ENCODE measurements around the gene TRIM3. TPM values are rescaled to one million over a fixed set of nuclear protein-coding genes. Genes with fewer than 3 reads are reported as not detected.

Gene TRIM3
- total and polyA plus RNA-seq, 2 experiments from 2014 or later: 21.9 to 25.3 TPM

GRCh38 chr11:6486256-6486655 lies 12.5 kb upstream of the TRIM3 start:
- H3K27me3 ChIP-seq: no peaks in the 10 kb centered on the region

DNA sequence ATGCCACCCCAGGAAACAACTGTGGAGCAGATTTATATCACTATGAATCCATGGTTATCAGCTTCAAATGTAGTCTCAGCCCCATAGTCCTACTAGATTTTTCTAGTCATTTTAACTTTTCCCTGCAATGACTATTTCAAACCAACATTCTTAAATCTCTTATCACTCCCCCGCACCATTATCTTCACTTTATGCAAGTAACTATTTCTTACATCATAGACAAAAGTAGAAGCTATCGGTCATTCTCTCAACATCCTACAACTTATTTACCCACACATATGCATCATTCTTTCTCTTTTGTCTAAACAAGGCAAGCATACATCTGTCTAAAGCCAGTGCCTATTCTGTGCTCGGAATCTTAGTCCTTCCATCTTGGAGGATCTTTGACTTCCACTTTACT lies 11.9 kb upstream of the TRIM3 start:
- Histone ChIP-seq H3K4me3 (no peak overlapping the region), H3K27me3 (no peaks in the 10 kb centered on the region), H3K36me3 (peaks cover 29% of the 10 kb centered on the region), H3K27ac (no peak overlapping the region), H3K4me1 (ENCODE audit: low read depth) (peaks cover 8% of the 10 kb centered on the region), H3K9me3 (ENCODE audit: low read depth) (no peaks in the 10 kb centered on the region)
- no peak for TF ChIP-seq CTCF (IDR thresholded peaks at IDR 0.05; ENCODE audit: low read depth, low read length)
- peak in 1 of 2 donors; percentile 54 for DNase-seq (ENCODE audit: low read depth in 1 of 2, low spot score in 1 of 2)

More at GRCh38 chr11:6486256-6486655, 12.5 kb upstream of the TRIM3 start:
- no peaks in the 10 kb centered on the region for H3K9me3 ChIP-seq (ENCODE audit: low read depth)
- peaks cover 29% of the 10 kb centered on the region for H3K36me3 ChIP-seq
- peaks cover 8% of the 10 kb centered on the region for H3K4me1 ChIP-seq (ENCODE audit: low read depth)
- H3K4me3 ChIP-seq: no peak overlapping the region
- H3K27ac ChIP-seq: no peak overlapping the region
- DNase-seq (ENCODE audit: low read depth in 1 of 2, low spot score in 1 of 2): no peak
- TF ChIP-seq CTCF (IDR thresholded peaks at IDR 0.05; ENCODE audit: low read depth, low read length): no peak

- Histone ChIP-seq H3K4me1 (ENCODE audit: low read depth) (peaks cover 8% of the 10 kb centered on the region), H3K27ac (no peak overlapping the region), H3K9me3 (ENCODE audit: low read depth) (no peaks in the 10 kb centered on the region), H3K27me3 (no peaks in the 10 kb centered on the region), H3K36me3 (peaks cover 26% of the 10 kb centered on the region), H3K4me3 (no peak overlapping the region)
- TF ChIP-seq CTCF (IDR thresholded peaks at IDR 0.05; ENCODE audit: low read depth, low read length): no peak
- DNase-seq (ENCODE audit: low read depth in 1 of 2, low spot score in 1 of 2): no peak
Measured at GRCh38 chr11:6483015-6483414, 9.3 kb upstream of the TRIM3 start.

DNA sequence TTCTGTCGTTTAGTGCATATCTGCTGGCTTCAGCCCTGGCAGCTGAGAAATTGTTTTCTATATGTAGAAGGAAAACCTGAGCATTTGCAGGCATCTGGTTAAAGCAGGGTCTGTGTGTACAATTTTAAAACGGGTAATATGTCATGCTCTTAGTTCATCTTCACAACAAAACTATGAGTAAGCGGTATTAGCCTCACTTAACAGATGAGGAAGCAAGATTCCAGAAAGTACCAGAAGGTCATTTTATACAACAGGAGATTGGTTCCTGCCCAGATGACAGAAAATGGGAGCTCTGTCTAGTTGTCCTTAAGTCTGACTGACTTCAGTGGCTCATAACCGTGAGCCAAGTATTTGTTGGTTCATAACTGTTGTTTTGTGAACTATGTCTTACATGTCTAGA lies 8.7 kb upstream of the TRIM3 start:
- no peak for DNase-seq (ENCODE audit: low read depth in 1 of 2, low spot score in 1 of 2)
- Histone ChIP-seq H3K27ac (peak overlapping the region; percentile 99), H3K27me3 (no peaks in the 10 kb centered on the region), H3K4me1 (ENCODE audit: low read depth) (peaks cover 8% of the 10 kb centered on the region), H3K36me3 (peaks cover 24% of the 10 kb centered on the region), H3K9me3 (ENCODE audit: low read depth) (no peaks in the 10 kb centered on the region), H3K4me3 (peak overlapping the region; percentile 79)
- no peak for TF ChIP-seq CTCF (IDR thresholded peaks at IDR 0.05; ENCODE audit: low read depth, low read length)

GRCh38 chr11:6481924-6482275 lies 8.2 kb upstream of the TRIM3 start:
- peak overlapping the region; percentile 99 for H3K27ac ChIP-seq
- H3K4me3 ChIP-seq: peak overlapping the region; percentile 79
- H3K9me3 ChIP-seq (ENCODE audit: low read depth): no peaks in the 10 kb centered on the region
- TF ChIP-seq CTCF (IDR thresholded peaks at IDR 0.05; ENCODE audit: low read depth, low read length): no peak
- DNase-seq (ENCODE audit: low read depth in 1 of 2, low spot score in 1 of 2): peak in 1 of 2 donors; percentile 13
- H3K4me1 ChIP-seq (ENCODE audit: low read depth): peaks cover 8% of the 10 kb centered on the region
- peaks cover 24% of the 10 kb centered on the region for H3K36me3 ChIP-seq
- H3K27me3 ChIP-seq: no peaks in the 10 kb centered on the region
